Panc1 (cell line): Measurements from ENCODE around the gene SMIM10L1. TPM values are rescaled to one million over a fixed set of nuclear protein-coding genes. Genes with fewer than 3 reads are reported as not detected.

Source experiments
- ATAC-seq: fragments of 200-7000 bp; cut with Tn5 transposase; 2 replicates; pipeline ENCODE4 v1.9.1; 2020; ENCODE audit warnings: mild to moderate bottlenecking, moderate library complexity
- BruUV-seq: library from RNA; stranded (reverse); fragments of 400-500 nt; replicated peaks from 2 replicates; lab custom pipeline; 2021; lab: Mats Ljungman, UMichigan
- CTCF ChIA-PET: fragments of 300-600 bp; sonication (Branson Sonifier 250); formaldehyde crosslinking; loops from one replicate; lab custom pipeline; 2022; ENCODE audit warnings: antibody characterized with exemption; lab: Charles Lee
- POLR2A ChIA-PET: fragments of 300-600 bp; sonication (Branson Sonifier 250); formaldehyde crosslinking; loops from one replicate; lab custom pipeline; 2022; ENCODE audit warnings: antibody characterized with exemption; lab: Charles Lee
- DNase-seq: peaks from one replicate; pipeline ENCODE4 v3.0.0-alpha.2; 2010; ENCODE audit warnings: low read depth, low spot score
- H3K27ac ChIP-seq: 2 replicates; pipeline ENCODE4 v1.5.1; 2011; ENCODE audit warnings: mild to moderate bottlenecking, low read length, inconsistent platforms
- H3K27me3 ChIP-seq: fragments of 200-500 bp; sonication (Bioruptor generic); 2 replicates; pipeline ENCODE4 v1.6.0; 2014; ENCODE audit warnings: low read length, inconsistent platforms; ENCODE audit not compliant: control insufficient read depth, insufficient read depth
- H3K36me3 ChIP-seq: fragments of 200-500 bp; sonication (Bioruptor generic); 2 replicates; pipeline ENCODE4 v1.5.1; 2014; ENCODE audit warnings: inconsistent platforms, mild to moderate bottlenecking, low read length, moderate library complexity; ENCODE audit not compliant: control insufficient read depth, insufficient read depth
- H3K4me1 ChIP-seq: 2 replicates; pipeline ENCODE4 v1.5.1; 2011; ENCODE audit warnings: inconsistent platforms, mild to moderate bottlenecking, low read length, moderate library complexity; ENCODE audit not compliant: control insufficient read depth, insufficient read depth
- H3K4me3 ChIP-seq, 2 experiments: 2 replicates each; pipeline ENCODE4 v1.5.1; 2011 to 2012; ENCODE audit warnings: low read depth in 2 of 2, low read length in 2 of 2, mild to moderate bottlenecking in 2 of 2, inconsistent platforms in 1 of 2, moderate library complexity in 1 of 2
- H3K9me3 ChIP-seq: fragments of 200-500 bp; sonication (Bioruptor generic); 2 replicates; pipeline ENCODE4 v1.5.1; 2014; ENCODE audit warnings: low read depth, mild to moderate bottlenecking, inconsistent platforms, low read length, moderate library complexity; ENCODE audit not compliant: control insufficient read depth, insufficient read depth
- CTCF ChIP-seq: fragments of 450-650 bp; IDR thresholded peaks from 2 replicates; pipeline ENCODE4 v1.5.1; 2017; ENCODE audit warnings: mild to moderate bottlenecking
- POLR2AphosphoS5 ChIP-seq: IDR thresholded peaks from 2 replicates; pipeline ENCODE4 v1.6.1; 2012; ENCODE audit warnings: mild to moderate bottlenecking, low read depth, low read length, moderate library complexity
- REST ChIP-seq, 2 experiments: IDR thresholded peaks; 2 replicates each; pipeline ENCODE4 v1.6.1; 2011 to 2012; ENCODE audit warnings: low read depth in 2 of 2, control low read depth in 1 of 2, low read length in 1 of 2, mild to moderate bottlenecking in 1 of 2, moderate library complexity in 1 of 2; ENCODE audit not compliant: insufficient read depth in 1 of 2
- SIN3A ChIP-seq: IDR thresholded peaks from 2 replicates; pipeline ENCODE4 v1.6.1; 2012; ENCODE audit warnings: low read depth, mild to moderate bottlenecking, low read length, moderate library complexity, borderline replicate concordance; ENCODE audit not compliant: insufficient read depth
- TCF7L2 ChIP-seq: IDR thresholded peaks from 2 replicates; pipeline ENCODE4 v1.6.1; 2011; ENCODE audit warnings: mild to moderate bottlenecking, low read depth, low read length, inconsistent platforms
- in situ Hi-C: cut with HindIII; loops from 2 replicates; pipeline ENCODE4 v1.10.0; 2016; ENCODE audit warnings: low sequenced_read_pairs, low pct_unique_long_range_greater_than_20kb
- intact Hi-C: fragments of 100-400 bp; cut with micrococcal nuclease; formaldehyde crosslinking; loops from one replicate; pipeline ENCODE4 v1.10.0; 2022; ENCODE audit not compliant: unreplicated experiment
- total RNA-seq: library from RNA; stranded (reverse); gene quantifications from one replicate; pipeline ENCODE4 v1.2.1, GENCODE V29; 2021; ENCODE audit not compliant: unreplicated experiment

Gene SMIM10L1
- total RNA-seq, 1 experiment from 2014 or later: 6.0 TPM

GRCh38 chr12:11178250-11178649, 7.3 kb downstream of the SMIM10L1 start:
- TF ChIP-seq TCF7L2 (no peak), CTCF (no peak), SIN3A (no peak), POLR2AphosphoS5 (no peak), REST (IDR thresholded peaks at IDR 0.05; ENCODE audit: insufficient read depth in 1 of 2, low read depth in 2 of 2, low read length in 1 of 2) (no peak)
- no peaks in the 10 kb centered on the region for H3K36me3 ChIP-seq
- no peaks in the 10 kb centered on the region for H3K27me3 ChIP-seq
- ChIA-PET CTCF (no interaction called here), POLR2A (no interaction called here)
- intact Hi-C loops: no loop called here
- BruUV-seq: no TSS peak
- in situ Hi-C loops: no loop called here
- ATAC-seq (no peak), DNase-seq (no peak)
- no peaks in the 10 kb centered on the region for H3K4me1 ChIP-seq
- no peak overlapping the region for H3K4me3 ChIP-seq
- H3K9me3 ChIP-seq: no peaks in the 10 kb centered on the region
- no peak overlapping the region for H3K27ac ChIP-seq

GRCh38 chr12:11182529-11182928, 11.5 kb downstream of the SMIM10L1 start:
- in situ Hi-C loops: no loop called here
- Histone ChIP-seq H3K27me3 (no peaks in the 10 kb centered on the region), H3K4me3 (no peak overlapping the region), H3K9me3 (no peaks in the 10 kb centered on the region), H3K27ac (no peak overlapping the region), H3K4me1 (no peaks in the 10 kb centered on the region), H3K36me3 (no peaks in the 10 kb centered on the region)
- intact Hi-C loops: no loop called here
- ChIA-PET CTCF (no interaction called here), POLR2A (no interaction called here)
- DNase-seq (no peak), ATAC-seq (no peak)
- TF ChIP-seq SIN3A (no peak), REST (IDR thresholded peaks at IDR 0.05; ENCODE audit: insufficient read depth in 1 of 2, low read depth in 2 of 2, low read length in 1 of 2) (no peak), TCF7L2 (no peak), POLR2AphosphoS5 (no peak), CTCF (no peak)
- no TSS peak for BruUV-seq
